NCI-H82 treated with DMSO at 0.1 percent for 48 hours (cell line): ENCODE measurements around the gene CDH23.
"Not testable (repeated sequence)": the region's sequence is repeated elsewhere in the genome, so short reads cannot be mapped to it uniquely, and the experiment has no call there.

Experiments
- DNase-seq: peaks from one replicate; lab custom pipeline; 2025; ENCODE audit not compliant: unreplicated experiment; lab: John Stamatoyannopoulos, UW

The CDH23 gene

GRCh38 chr10:71396711-71397295, at the start of gene CDH23:
TSS of gene CDH23 (plus strand) at chr10:71396920. CDS start at chr10:71439832, 42,912 bp downstream.
- no peak for DNase-seq

DNA sequence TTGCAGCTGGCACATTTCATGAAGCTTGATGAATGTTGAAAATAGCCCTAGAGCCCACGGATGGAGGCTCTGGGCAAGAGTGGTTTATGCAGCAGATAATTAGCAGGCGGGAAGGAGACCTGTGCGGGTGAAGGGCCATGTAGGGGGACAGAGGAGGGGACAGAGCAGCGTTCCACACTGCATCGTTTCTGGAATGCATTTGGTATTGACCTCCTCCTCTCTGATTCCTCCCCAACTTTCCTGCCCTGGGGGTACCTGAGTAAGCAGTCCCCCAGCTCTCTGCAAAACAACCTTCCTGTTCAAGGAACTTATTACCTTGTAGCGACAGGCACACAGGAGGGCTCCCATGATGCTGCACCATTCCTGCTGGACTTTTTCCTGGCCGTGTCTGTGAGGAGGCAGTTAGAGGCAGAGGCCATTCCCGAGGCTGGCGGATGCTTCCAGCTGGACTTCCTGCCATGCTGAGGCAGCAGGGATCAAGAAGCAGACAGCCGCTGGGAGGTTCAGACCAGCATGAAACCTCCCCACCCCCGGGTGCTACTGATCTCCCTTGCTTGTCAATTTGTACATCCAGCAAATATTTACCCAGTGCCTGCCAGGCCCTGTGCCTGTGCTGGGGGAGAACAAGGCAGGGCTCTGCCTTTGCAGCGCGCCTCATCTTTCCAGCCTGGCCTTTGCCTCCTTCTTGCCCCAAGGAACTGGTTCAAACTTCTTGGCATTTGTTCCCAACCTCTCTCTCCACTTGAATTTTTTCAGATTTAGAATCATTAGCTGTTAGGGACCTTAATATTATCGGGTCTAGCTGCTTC, 48.9 kb upstream of the CDH23 start:
- no peak for DNase-seq

DNA sequence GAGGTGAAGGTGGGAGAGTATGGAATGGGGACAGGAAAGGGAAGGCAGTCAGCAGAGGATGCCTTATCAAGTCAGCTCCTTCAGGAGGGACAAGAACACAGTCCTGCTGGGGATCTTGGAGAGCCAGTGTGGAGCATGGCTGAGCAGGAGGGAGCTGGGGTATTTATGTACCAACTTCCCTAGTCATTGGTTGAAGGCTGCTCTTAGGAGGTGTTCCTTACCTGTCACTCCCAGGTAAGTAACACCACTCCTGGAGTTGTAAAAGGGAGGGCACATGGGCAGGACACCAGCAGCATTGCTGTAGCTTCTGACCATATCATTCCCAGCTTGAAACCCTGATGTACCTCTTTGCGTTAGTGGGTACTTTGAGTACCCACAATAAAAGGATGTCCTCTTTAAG, 47.9 kb upstream of the CDH23 start:
- no peak for DNase-seq

- no peak for DNase-seq
These were observed 47.3 kb upstream of the CDH23 start for GRCh38 chr10:71349406-71349805.

DNA sequence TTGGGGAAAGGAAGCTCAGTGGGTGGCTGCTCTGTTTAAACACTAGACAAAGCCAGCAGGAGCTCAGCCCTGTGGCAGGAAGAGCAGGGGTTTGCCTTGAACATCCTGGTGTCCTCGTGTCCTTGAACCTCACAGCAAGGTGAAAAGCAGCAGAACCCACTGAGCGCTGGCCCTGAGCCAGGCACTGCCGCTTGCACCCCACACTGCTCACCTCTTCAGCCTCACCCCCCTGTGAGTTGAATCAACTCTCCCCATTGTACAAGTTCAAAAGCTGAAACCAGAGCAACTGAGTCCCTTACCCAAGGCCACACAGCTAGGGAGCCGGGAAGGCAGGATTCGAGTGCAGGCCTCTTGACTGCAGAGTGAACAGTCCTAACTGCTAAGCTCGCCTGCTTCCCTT, 45.6 kb upstream of the CDH23 start:
- no peak for DNase-seq

- no peak for DNase-seq
These were observed 44.9 kb upstream of the CDH23 start for GRCh38 chr10:71351628-71352319.

DNA sequence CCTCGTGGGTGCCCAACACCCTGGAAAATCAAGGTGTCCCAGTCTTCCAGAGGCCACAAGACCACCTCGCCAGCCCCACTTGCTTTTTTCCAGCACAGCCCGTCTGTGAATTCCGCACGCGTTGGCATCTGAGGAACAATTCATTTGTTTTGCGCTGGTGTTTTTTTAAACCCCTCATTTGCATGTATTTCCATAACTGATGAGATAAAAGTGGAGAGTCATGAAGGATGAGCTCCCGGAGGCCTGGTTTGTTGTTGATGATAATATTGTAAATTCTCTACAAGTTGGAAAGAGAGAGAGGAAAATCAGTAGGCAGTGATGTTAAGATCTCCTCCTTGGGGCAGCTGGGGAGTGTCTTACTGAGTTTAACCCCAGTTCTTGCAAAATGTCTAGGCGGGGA, 43.1 kb upstream of the CDH23 start:
- DNase-seq: no peak

GRCh38 chr10:71354776-71355175, 41.9 kb upstream of the CDH23 start:
- no peak for DNase-seq

DNA sequence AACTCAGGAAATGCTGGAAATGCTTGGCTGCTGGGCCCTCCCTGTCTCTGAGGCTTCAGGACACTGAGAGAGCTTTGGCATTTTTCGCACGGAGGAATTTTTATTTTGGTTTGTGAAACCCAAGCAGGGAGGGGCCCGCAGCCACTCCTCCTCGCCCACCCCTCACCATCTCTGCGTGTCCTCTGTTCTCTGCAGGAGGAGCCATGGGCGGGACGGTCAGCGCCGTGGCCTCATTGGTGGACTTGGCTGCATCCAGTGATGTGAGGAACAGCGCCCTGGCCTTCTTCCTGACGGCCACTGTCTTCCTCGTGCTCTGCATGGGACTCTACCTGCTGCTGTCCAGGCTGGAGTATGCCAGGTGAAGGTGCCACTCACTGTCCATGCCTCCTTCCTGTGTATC, 40.8 kb upstream of the CDH23 start:
- DNase-seq: no peak

- DNase-seq: no peak
These were observed 38.9 kb upstream of the CDH23 start for GRCh38 chr10:71357792-71358265.

GRCh38 chr10:71358277-71358676, 38.4 kb upstream of the CDH23 start:
- DNase-seq: no peak

DNA sequence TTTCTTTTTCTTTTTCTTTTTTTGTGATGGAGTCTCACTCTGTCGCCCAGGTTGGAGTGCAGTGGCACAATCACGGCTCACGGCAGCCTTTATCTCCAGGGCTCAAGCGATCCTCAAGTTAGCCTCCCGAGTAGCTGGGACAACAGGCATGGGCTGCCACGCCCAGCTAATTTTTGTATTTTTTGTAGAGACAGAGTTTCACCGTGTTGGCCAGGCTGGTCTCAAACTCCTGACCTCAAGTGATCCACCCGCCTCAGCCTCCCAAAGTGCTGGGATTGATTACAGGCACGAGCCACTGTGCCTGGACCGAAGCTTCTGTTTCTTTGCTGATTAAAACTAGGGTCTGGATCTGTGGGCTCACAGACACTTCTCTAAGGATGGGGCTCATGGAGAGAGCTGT, 37.8 kb upstream of the CDH23 start:
- DNase-seq: not testable (repeated sequence)

DNA sequence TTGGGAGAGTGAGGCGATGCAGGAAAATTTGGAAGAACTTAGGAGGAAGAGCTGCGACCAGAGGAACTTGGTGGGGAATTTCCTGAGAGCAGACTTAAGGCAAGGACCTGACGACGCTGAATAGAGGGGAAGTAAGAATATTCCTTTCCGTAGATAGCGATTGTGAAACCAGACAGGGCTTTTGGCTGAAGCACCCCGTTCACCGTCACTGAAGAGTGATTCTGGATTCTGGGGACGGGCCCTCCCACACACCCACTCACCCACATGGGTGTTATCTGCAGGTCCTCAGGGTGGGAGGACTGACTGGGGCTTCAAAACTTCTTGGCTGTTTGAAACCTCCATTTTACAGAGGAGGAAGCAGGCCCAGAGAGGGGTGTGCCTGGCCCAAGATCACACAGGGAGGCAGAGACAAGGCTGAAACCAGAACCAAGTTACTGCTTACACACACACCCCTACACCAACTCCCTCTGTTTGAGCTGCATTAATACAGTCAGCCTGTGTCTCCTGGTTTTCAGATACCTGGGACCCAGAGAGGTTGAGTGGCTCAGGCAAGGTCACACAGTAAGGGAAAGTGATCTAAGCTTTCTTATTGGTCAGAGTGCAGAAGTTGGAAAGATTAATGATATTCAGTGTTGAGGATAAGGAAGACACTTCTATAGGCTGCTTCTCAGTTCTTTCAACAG, 37.2 kb upstream of the CDH23 start:
- DNase-seq: no peak

- DNase-seq: no peak
These were observed 36.0 kb upstream of the CDH23 start for GRCh38 chr10:71360735-71361134.

DNA sequence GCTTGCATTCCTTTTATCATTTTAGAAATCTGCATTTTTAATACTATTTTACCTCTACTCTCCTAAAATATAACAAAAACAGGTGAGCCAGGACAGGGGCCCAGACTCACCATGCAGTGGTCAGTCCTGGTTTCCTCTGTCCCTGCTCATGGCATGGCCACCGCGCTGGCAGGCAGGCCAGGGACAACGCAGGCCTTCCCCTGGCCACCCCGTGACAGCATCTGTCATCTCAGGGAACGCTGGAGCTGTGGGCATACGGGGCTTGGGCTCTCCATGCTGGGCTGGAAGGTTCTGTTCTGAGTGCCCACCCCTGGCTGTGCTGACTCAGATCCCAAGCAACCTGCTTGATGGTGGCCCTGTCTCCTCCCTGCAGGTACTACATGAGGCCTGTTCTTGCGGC, 35.1 kb upstream of the CDH23 start:
- DNase-seq: no peak

GRCh38 chr10:71362141-71362540, 34.6 kb upstream of the CDH23 start:
- DNase-seq: no peak

- DNase-seq: no peak
These were observed 32.8 kb upstream of the CDH23 start for GRCh38 chr10:71363936-71364335.

DNA sequence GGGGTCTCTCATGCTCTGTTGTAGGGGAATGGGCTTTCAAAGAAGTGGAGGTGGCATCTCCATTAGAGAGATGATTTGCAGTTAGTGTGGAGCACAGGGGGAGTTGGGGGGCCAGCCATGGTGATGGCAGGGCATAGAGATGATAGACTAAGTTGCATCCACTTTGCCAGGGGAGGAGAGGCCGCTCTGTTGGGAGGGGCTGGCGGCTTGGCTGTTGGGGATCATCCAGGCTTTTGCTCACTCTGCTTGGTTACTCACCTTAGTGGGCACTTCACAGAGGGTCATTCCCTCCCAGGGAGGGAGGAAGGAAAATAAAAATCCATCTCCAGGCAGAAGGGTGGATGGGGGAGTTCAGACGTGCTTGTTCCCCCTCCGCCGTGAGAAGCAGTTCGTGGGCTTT, 31.4 kb upstream of the CDH23 start:
- no peak for DNase-seq

DNA sequence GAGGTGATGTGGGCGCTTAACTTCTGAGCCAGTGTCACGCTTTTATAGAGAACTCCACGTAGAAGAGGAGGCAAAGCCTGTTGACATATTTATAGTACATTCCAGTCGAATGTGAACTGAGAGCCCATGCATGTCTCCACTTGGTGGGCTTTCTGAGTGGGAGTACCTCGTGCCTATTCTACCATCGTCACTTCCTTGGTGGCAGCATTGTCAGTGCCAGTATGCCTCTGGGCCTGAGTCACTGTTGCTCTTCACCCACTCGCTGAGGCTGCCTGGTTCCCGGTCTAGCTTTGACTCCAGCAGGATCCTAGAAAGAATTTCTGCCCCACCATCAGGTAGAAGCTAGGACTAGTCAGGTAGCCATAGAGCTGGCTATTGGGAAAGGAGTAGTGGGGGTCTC, 30.0 kb upstream of the CDH23 start:
- DNase-seq: no peak

DNA sequence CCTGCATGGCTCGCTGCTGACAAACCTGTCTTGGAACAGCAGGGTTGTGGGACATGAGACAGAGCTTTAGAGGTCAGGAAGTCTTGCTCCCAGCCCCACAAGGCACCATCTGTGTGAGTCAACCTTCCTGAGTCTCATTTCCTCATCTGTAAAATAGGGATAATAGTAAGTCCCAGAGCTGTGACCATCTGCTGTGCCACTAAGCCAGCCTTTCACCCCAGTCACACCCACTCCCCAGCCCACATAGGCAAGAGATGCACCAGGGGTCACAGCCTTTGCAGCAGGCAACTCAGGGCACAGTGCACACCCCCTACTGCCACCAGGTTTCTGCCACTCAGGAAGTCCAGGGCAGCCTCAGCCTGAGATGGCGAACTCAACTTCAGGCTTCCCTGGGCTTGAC, 29.4 kb upstream of the CDH23 start:
- peak; percentile 63 for DNase-seq

DNA sequence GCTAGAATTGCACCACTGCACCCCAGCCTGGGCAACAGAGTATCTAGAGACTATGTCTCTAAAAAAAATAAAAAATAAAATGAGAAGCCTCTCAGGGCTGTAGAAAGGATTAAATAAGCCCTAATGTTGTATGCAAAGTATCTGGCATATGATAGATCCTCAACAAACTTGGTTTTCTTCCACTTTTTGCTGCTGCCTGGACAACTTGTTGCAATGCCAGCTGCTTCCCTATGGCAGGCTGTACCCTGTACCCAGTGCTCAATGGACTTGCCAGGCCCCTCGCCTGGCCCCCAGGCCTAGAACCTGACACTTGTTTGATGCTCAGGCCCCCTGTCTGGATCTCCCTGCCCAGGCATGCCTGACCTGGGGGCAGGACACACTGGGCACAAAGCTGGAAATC, 28.5 kb upstream of the CDH23 start:
- no peak for DNase-seq

DNA sequence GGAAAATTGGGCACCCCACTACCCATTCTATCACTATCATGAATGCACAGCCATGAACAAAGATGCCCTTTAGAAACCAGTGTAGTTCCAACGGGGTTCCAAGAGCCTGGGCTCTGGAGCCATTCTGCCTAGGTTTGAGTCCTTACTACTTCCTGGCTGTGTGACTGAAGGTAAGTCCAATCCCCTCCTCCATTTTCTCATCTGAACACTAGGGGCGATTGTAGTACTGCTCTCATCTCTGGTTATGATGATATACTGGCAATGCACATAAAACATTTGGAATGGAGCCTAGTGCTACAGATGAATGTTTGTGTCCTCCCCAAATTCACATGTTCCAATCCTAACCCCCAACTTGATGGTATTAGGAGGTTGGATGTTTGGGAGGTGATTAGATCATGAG, 28.1 kb upstream of the CDH23 start:
- no peak for DNase-seq
